ENCODE measurements around the gene LLGL2.

DNA sequence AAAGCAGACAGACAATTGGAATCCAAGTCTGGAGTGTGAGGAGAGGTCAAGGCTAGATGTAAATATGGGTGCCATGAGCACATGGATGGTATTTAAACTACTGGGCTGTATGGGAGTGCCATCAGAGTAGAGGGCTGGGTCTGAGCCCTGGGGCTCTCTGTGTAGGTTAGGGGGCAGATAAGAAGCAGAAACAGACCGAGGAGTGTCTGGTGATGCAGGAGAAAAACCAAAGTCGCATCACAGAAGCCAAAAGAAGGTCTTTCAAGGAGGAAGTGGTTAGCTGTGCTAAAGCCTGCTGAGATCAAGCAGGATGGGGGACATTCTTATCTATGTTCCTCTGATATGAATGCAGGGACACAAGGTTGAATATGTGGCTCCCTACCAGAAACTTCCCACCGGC is 7.3 kb upstream of the LLGL2 start:
- TF ChIP-seq POLR2A (IDR thresholded peaks at IDR 0.05): no peak
- no peak for TF ChIP-seq CTCF (IDR thresholded peaks at IDR 0.05)
- no peak for TF ChIP-seq POLR2AphosphoS5 (IDR thresholded peaks at IDR 0.05; ENCODE audit: insufficient read depth in 1 of 2, low read depth in 1 of 2)

All from vagina (tissue), 2 donors.